ACHN (cell line): ENCODE data around the gene ALCAM.

ENCODE experiments used
- DNase-seq: peaks from one replicate; pipeline ENCODE4 v3.0.0-alpha.2; 2015
- in situ Hi-C: cut with HindIII; loops from 2 replicates; pipeline ENCODE4 v1.10.0; 2017; ENCODE audit warnings: low sequenced_read_pairs, low pct_ligation_motif_present, low pct_unique_long_range_greater_than_20kb

Gene ALCAM

GRCh38 chr3:105534491-105534890 is 167.8 kb downstream of the ALCAM start:
- in situ Hi-C loops: no loop called here
- DNase-seq: no peak

DNA sequence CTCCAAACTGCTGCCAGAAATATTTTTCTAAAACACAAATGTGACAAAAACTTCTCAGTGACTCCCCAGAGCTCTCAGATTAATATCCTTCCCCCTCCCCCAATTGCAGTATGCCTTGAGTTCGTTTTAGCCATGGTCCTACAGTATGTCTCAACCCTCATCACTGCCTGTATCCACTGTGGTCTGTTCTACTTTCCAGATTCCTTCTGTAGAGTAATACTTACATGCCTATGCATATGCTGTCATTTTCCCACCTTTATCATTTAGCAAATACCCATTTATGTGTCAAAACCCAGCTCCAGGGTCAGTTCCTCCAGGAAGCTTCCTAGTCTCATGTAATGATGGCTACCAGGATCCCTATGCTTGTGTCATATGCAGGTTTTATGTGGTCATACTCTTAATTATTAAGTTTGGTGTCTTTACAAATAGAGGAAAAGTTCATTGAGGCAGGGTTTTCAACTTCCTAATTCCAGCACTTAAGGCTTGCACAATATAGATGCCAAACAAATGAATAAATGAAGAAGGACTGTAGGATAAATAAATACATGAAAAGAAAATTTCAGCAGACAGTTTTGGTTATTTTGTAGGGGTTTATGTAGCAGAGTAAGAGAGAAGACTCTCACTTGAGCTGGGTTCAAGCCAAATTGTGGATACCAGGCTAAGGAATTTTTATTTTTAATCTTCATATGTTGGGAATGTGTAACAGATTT is 170.8 kb downstream of the ALCAM start:
- no peak for DNase-seq
- in situ Hi-C loops: no loop called here

- no peak for DNase-seq
- in situ Hi-C loops: no loop called here
Measured at GRCh38 chr3:105538483-105538882, 171.8 kb downstream of the ALCAM start.

DNA sequence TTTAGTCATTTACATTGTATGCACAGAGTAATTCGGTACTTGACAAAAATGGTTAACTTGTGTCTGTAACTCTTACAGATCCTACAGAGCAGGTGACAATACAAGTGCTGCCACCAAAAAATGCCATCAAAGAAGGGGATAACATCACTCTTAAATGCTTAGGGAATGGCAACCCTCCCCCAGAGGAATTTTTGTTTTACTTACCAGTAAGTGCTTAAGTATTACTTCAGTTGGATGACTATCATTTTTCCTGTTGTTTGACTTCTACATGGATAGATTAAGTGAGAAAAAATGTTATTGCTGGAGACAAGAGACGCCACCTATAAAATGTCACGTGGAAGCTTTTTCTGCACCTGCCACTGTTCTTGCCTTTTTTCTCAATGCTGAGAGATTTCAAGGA is 173.2 kb downstream of the ALCAM start:
- in situ Hi-C loops: no loop called here
- DNase-seq: no peak

DNA sequence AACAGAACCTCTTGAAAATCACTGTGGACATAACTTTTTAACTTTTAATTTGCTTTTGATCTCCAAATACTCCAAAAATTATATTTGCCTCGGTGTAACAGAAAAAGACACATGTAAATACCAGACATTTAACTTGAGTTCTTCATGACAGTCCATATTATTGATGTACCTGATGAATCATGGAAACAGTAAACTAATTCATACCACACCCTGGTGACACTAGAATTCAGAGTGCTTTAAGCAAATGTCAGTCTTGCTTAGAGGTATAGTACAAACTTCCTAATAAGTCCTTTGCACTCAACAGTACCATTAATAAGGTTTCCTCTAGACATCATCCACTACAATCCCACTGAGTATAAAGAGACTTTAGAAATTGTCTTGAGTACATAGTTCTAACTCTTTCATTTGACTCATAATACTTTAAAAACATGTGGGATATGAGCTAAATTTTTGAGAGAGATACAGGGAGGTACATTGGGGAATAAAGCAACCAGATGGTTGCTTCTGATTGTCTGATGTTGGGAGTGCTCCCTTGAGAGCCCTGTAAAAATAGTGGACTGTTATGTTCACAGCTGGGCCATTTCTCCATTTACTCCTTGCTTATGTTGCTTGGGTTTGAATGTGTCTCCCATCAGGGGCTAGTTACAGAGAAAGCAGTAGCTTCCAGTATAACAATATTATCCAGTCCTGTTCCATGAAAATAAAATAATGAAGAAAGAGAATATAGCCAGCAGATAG is 175.7 kb downstream of the ALCAM start:
- DNase-seq: no peak
- in situ Hi-C loops: no loop called here

- in situ Hi-C loops: no loop called here
- no peak for DNase-seq
Measured at GRCh38 chr3:105545051-105545450, 178.3 kb downstream of the ALCAM start.

DNA sequence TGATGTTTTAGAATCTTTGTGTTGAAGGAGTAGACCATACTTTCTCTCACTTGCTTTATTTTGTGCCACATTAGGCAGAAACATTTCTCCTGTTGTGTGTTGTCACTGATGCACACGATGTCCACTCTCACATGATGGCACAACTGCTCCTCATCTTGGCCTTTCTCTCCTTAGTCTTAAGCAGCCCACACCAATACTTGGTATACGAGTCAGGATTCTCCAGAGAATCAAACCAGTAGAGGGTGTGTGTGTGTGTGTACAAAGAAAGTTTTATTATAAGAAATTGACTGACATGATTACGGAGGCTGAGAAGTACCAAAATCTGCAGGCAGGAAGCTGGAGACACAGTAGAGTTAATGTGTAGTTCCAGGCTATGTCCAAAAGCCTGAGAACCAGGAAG is 187.1 kb downstream of the ALCAM start:
- in situ Hi-C loops: no loop called here
- DNase-seq: peak; percentile 2

GRCh38 chr3:105555206-105555605 is 188.5 kb downstream of the ALCAM start:
- no peak for DNase-seq
- in situ Hi-C loops: no loop called here

- no peak for DNase-seq
- in situ Hi-C loops: no loop called here
Measured at GRCh38 chr3:105559856-105560255, 193.1 kb downstream of the ALCAM start.

GRCh38 chr3:105561876-105562275 is 195.2 kb downstream of the ALCAM start:
- in situ Hi-C loops: no loop called here
- DNase-seq: no peak

DNA sequence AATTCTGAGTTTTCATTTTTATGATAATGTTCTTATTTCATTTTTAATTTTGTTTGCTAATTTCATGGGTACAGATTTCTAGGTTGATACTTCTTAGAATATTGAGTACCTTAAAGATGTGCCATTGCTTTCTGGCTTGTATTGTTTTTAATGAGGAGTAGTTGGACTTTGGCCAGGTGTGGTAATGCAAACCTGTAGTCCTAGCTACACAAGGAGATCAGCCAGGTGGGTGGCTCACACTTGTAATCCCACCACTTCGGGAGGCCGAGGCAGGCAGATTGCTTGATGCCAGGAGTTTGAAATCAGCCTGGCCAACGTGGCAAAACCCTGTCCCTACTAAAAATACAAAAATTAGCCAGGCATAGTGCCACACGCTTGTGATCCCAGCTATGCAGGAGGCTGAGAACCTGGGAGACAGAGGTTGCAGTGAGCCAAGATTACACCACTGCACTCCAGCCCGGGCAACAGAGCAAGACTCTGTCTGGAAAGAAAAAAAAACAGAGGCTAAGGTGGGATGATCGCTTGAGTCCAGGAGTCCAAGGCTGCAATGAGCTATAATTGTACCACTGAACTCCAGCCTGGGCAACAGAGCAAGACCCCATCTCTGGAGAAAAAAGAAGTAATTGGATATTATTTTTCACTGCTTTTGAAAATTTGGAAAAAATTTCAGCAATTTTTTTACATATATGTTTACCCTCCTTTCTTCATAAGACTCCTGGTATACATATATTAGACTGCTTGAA is 198.0 kb downstream of the ALCAM start:
- DNase-seq: no peak
- in situ Hi-C loops: no loop called here

- in situ Hi-C loops: no loop called here
- no peak for DNase-seq
Measured at GRCh38 chr3:105571005-105571404, 204.3 kb downstream of the ALCAM start.

GRCh38 chr3:105572501-105572900 is 205.8 kb downstream of the ALCAM start:
- no peak for DNase-seq
- in situ Hi-C loops: no loop called here

DNA sequence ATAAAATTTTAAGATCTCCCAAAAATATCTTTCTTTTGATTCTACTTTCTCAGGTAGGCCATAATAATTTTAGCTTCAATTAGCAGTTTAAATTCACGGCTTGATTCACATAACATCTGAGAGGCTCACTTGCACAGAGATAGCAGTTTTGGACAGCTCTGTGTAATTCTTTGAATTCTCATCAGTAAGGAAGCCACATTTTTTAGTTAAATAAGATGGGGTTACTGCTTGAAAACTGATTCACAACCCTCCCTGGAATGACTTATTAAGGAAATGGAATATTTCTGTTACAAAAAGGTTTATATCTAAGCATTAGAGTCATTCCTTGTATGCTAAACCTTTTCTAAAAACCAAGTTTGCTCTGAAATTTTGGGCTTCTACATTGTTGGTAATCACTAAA is 212.7 kb downstream of the ALCAM start:
- no peak for DNase-seq
- in situ Hi-C loops: no loop called here

DNA sequence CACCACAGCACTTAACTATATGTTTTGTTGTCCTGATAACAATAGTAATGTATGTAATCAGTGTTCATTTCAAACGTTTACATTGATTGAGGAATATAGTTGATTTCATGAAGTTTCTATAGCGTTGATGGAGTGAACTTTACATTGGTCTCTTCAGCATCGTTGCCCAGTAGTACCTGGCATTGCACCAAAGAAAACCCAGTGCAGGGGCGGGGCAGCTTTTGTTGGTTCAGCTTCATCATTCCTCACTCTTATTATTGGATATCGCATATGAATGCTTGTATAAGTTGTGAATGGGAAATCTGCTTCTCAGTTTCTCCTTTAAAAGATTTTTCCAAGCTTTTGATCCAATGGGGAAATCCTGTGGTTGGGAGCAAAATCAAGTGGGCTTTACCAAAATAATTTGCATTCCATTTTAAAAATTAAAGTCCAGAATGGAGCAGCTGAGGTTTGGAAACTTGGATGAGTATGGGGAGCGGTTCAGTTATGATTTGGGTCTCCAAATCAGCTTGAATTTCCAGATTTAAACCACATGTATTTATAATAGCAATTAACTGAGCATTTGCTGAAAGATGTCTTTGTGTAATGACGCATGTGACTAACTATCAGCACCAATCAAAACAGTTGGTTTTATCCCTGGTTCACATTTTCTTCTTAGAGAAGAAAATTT is 213.7 kb downstream of the ALCAM start:
- in situ Hi-C loops: no loop called here
- DNase-seq: no peak

GRCh38 chr3:105582015-105582414 is 215.3 kb downstream of the ALCAM start:
- in situ Hi-C loops: no loop called here
- no peak for DNase-seq

DNA sequence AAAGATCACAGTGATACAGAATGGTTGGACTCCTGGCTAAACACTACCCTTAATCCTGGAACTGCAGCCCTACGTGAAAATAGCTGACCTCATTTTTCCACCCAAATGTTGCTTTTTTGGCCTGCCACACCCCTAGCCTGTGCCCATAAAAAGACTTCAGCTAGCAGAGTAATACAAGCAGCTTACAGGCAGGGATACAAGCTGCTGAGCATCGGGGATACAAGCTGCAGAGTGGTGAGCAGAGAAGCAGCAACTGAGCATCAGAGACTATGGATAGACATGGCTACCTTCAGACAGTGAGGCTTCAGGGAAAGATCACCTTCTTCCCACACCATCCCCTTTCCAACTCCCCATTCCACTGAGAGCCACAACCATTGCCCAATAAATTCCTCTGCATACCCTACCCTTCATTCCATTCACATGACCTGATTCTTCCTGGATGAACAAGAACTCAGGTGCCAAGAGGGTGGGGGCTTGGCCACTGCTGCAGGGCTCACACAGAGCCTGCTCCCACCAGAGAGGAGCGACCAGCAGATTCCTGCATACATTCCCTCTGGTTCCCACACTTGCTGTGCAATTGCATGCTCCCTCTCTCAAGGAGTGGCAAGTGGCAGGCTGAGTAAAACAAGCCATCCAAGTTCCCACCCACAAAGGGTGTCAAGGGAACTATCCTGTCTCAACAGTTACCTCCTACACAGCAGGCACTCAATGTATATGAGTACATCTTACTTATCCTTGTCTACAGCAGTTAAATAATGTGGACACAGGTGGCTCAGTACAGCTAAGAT is 217.5 kb downstream of the ALCAM start:
- in situ Hi-C loops: no loop called here
- peak; percentile 11 for DNase-seq

DNA sequence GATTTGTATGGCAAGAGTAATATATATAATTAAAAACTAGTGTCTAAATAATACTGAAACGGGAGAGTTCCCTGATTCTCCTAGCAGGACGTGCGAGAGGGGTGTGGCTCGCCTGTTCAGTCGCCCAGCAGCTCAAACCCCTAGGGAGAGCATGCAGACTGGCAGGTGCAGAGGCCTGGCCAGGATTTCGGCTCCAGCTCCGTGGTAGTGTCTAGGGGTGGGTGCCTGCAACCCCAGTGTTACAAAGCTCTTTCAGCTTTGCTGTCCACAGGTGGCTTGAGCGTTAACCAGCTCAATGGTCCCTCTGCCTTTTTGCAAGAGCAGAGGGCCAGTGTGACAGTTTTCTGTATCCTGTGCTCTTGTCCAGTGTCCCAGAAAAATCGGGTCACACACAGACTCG is 226.6 kb downstream of the ALCAM start:
- in situ Hi-C loops: no loop called here
- DNase-seq: no peak
